ENCODE data around the gene PRKAR1B. TPM values are rescaled to one million over a fixed set of nuclear protein-coding genes. Genes with fewer than 3 reads are reported as not detected.

Gene PRKAR1B
- total and polyA plus RNA-seq, 8 donors, result 2.5 to 8.4 (median 5.3) TPM

DNA sequence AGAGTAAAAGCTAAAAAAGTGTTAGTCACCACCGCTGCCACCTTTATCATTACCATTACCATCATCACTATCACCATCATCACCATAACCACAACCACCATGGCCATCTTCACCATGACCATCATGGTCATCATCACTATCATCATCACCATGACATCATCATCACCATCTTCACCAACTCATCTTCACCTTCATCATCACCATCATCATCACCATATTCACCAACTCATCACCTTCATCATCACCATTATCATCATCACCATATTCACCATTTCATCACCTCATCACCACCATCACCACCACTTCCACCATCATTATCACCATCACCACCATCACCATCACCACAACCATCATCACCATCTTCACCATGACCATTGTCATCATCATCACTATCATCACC lies 161.0 kb downstream of the PRKAR1B start:
- TF ChIP-seq, protein P1, sequence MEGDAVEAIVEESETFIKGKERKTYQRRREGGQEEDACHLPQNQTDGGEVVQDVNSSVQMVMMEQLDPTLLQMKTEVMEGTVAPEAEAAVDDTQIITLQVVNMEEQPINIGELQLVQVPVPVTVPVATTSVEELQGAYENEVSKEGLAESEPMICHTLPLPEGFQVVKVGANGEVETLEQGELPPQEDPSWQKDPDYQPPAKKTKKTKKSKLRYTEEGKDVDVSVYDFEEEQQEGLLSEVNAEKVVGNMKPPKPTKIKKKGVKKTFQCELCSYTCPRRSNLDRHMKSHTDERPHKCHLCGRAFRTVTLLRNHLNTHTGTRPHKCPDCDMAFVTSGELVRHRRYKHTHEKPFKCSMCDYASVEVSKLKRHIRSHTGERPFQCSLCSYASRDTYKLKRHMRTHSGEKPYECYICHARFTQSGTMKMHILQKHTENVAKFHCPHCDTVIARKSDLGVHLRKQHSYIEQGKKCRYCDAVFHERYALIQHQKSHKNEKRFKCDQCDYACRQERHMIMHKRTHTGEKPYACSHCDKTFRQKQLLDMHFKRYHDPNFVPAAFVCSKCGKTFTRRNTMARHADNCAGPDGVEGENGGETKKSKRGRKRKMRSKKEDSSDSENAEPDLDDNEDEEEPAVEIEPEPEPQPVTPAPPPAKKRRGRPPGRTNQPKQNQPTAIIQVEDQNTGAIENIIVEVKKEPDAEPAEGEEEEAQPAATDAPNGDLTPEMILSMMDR (IDR thresholded peaks at IDR 0.05), result no peak
- ATAC-seq, result no peak
- WGBS, 2 donors, result 92 to 100% methylated on average over 1 of the region's 1 CpG
- intact Hi-C loops (cut with DNase I), result no loop called here
- no peak overlapping the region for H3K4me3 ChIP-seq
- no peaks in the 10 kb centered on the region for H3K36me3 ChIP-seq
- no peaks in the 10 kb centered on the region for H3K9me3 ChIP-seq
- peaks cover 5 to 9% (median 8%) of the 10 kb centered on the region in 3 donors for H3K4me1 ChIP-seq
- no peak overlapping the region for H3K27ac ChIP-seq
- H3K27me3 ChIP-seq, result no peaks in the 10 kb centered on the region
- no peak for FAIRE-seq
- no peak for DNase-seq

DNA sequence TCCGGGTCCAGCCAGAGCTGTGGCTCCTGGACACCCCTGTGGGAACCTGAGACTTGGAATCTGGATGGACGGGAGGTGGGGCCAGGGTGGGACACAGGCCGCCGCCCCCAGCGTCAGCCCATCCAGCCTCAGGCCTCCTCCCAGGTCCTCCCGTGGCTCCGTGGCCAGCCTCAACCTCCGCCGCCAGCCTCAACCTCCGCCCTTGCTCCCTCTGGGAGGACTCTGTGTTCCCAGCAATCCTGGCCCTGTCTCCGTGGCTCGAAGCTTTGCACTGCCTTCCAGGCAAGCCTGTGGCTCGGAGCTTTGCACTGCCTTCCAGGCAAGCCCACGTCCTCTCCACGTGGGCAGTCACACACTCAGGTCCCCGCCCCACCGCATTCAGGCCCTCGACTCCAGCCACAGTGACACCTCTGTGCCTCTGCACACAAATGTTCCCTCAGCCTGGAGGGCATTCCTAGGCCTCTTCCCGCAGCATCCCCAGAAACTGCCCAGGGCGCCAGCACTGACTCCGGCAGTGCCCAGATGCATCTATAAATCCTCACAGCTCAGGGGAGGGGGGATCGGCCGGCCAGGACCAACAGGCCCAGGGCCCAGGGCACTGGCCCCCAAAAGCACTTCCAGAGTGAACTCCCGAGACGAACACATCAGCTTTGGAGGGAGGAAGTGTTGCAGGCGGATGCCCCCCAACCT lies 162.8 kb downstream of the PRKAR1B start:
- H3K27me3 ChIP-seq, result no peaks in the 10 kb centered on the region
- H3K27ac ChIP-seq, result no peak overlapping the region
- no peak for ATAC-seq
- 89 to 93% methylated on average over 25 to 26 of the region's 26 CpGs for WGBS, 2 donors
- FAIRE-seq, result no peak
- TF ChIP-seq, protein P1 (IDR thresholded peaks at IDR 0.05), result no peak
- no peaks in the 10 kb centered on the region for H3K9me3 ChIP-seq
- H3K4me1 ChIP-seq, result peaks cover 5 to 9% (median 8%) of the 10 kb centered on the region in 3 donors
- peak in 2 of 6 donors; percentile 23 to 62 for DNase-seq
- intact Hi-C loops (cut with DNase I), result no loop called here
- H3K4me3 ChIP-seq, result no peak overlapping the region
- no peaks in the 10 kb centered on the region for H3K36me3 ChIP-seq

DNA sequence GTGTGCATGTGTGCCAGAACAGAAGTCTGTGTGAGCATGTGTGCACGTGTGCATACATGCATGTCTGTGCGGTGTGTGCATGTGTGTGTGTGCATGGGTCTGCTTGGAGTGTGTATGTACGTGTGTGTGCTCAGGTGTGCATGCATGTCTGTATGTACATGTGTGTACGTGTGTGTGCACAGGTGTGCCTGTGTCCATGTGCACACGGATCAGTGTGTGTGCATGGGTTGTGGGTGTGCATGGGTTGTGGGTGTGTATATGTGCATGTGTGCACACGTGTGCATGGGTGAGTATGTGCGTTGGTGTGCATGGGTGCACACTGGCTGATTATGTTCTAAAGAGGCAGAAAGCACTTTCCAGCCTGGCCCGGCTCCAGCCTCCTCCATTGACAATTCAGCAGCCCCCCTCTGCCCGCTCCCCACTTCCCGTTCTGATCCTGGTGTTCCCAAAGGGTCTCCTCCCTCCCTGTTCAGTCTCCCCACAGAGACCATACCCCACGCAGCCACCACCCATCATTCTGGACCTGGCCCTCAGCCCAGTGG lies 163.4 kb downstream of the PRKAR1B start:
- no peak for ATAC-seq
- no peak overlapping the region for H3K27ac ChIP-seq
- FAIRE-seq, result no peak
- H3K9me3 ChIP-seq, result no peaks in the 10 kb centered on the region
- DNase-seq, result peak in 1 of 6 donors; percentile 34
- no peaks in the 10 kb centered on the region for H3K27me3 ChIP-seq
- intact Hi-C loops (cut with DNase I), result no loop called here
- H3K4me3 ChIP-seq, result no peak overlapping the region
- H3K36me3 ChIP-seq, result no peaks in the 10 kb centered on the region
- WGBS, 2 donors, result 87 to 89% methylated on average over 11 of the region's 11 CpGs
- TF ChIP-seq, protein P1 (IDR thresholded peaks at IDR 0.05), result no peak
- H3K4me1 ChIP-seq, result peaks cover 5 to 9% (median 8%) of the 10 kb centered on the region in 3 donors

DNA sequence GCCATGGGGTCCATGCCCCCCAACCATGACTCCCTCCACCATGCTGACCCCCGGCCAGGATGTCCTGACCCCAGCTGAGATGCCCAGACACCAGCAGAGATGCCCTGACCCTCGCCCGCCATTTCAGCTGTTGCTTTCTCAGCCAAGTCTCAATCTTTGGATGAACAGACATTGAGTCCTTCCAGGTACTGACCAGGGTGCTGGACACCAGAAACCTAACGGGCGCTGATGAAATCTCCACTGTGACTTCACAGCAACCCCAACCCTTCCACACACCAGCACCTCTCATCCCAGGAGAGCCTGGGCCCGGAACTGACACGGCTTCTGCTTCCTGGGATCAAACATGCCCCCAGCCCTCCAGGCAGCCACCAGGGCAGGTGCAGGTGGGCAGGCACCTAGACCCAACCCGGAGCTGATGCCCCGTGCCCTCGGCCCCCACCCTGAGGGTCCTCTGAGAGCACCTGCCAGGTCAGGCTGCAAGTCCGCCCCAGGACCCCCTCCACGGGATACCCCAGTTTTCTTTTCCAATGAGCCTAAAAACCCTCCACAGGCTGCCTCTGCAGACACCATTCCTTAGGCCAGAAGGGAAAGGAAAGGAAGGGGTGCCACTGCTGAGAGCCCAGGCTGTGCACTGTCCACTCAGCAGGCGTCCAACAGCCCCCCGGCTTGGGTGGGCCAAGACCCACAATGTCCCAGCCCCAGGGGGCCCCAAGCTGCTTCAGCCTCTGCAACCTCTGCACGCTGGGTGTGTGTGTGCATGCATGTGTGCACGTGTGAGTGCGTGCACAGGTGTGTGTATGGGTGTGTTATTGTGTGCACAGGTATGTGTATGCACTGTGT lies 164.1 kb downstream of the PRKAR1B start:
- FAIRE-seq (no peak), ATAC-seq (no peak), DNase-seq (peak in 2 of 6 donors; percentile 31 to 65)
- TF ChIP-seq, protein P1 (IDR thresholded peaks at IDR 0.05), result no peak
- peaks cover 5 to 9% (median 8%) of the 10 kb centered on the region in 3 donors for H3K4me1 ChIP-seq
- H3K36me3 ChIP-seq, result no peaks in the 10 kb centered on the region
- 90 to 92% methylated on average over 17 of the region's 17 CpGs for WGBS, 2 donors
- no peaks in the 10 kb centered on the region for H3K9me3 ChIP-seq
- peak overlapping the region in 1 of 4 donors; percentile 68 for H3K27ac ChIP-seq
- H3K27me3 ChIP-seq, result no peaks in the 10 kb centered on the region
- intact Hi-C loops (cut with DNase I), result no loop called here
- H3K4me3 ChIP-seq, result peak overlapping the region in 1 of 4 donors; percentile 20
